Fibroblast of peridontal ligament (primary cell): ENCODE results near the gene SPDYE11.
"Not testable (repeated sequence)": the region's sequence is repeated elsewhere in the genome, so short reads cannot be mapped to it uniquely, and the experiment has no call there.

Source experiments
- DNase-seq: peaks from one replicate; pipeline ENCODE4 v3.0.0-alpha.2; 2010; ENCODE audit errors: extremely low read depth

SPDYE11 gene, protein sequence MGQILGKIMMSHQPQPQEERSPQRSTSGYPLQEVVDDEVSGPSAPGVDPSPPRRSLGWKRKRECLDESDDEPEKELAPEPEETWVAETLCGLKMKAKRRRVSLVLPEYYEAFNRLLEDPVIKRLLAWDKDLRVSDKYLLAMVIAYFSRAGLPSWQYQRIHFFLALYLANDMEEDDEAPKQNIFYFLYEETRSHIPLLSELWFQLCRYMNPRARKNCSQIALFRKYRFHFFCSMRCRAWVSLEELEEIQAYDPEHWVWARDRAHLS

DNA sequence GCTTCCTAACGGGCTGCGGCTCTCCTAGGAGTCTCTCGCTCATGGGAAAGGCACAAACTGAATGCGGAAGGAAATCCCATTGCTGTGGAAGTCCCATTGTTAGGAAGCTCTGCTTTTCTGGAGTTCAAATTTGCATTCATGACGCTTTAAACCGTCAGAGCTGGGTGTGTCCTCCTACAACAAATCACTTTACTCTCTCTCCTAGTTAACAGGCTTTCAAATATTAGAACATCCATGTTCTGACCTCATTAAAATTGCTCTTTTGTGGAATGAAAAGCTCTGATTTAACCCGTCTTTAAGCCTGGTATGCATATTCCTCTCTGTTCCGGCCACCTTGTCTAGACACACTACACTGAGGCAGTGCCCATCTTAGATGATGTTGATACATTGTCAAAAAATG lies at the start of gene SPDYE11:
SPDYE11 (minus strand) TSS at position 101 of the 400 bp plus-strand sequence. CDS start 1,800 bp downstream, outside the sequence.
- not testable (repeated sequence) for DNase-seq

DNA sequence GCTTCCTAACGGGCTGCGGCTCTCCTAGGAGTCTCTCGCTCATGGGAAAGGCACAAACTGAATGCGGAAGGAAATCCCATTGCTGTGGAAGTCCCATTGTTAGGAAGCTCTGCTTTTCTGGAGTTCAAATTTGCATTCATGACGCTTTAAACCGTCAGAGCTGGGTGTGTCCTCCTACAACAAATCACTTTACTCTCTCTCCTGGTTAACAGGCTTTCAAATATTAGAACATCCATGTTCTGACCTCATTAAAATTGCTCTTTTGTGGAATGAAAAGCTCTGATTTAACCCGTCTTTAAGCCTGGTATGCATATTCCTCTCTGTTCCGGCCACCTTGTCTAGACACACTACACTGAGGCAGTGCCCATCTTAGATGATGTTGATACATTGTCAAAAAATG lies 28.2 kb upstream of the SPDYE11 start, which contains the start of gene SPDYE9:
SPDYE9 (minus strand) TSS at position 101 of the 400 bp plus-strand sequence. CDS start 1,800 bp downstream, outside the sequence.
- not testable (repeated sequence) for DNase-seq

DNA sequence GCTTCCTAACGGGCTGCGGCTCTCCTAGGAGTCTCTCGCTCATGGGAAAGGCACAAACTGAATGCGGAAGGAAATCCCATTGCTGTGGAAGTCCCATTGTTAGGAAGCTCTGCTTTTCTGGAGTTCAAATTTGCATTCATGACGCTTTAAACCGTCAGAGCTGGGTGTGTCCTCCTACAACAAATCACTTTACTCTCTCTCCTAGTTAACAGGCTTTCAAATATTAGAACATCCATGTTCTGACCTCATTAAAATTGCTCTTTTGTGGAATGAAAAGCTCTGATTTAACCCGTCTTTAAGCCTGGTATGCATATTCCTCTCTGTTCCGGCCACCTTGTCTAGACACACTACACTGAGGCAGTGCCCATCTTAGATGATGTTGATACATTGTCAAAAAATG lies 28.0 kb downstream of the SPDYE11 start, which contains the start of gene SPDYE8:
SPDYE8 (minus strand) TSS at position 101 of the 400 bp plus-strand sequence. CDS start 1,800 bp downstream, outside the sequence.
- not testable (repeated sequence) for DNase-seq

DNA sequence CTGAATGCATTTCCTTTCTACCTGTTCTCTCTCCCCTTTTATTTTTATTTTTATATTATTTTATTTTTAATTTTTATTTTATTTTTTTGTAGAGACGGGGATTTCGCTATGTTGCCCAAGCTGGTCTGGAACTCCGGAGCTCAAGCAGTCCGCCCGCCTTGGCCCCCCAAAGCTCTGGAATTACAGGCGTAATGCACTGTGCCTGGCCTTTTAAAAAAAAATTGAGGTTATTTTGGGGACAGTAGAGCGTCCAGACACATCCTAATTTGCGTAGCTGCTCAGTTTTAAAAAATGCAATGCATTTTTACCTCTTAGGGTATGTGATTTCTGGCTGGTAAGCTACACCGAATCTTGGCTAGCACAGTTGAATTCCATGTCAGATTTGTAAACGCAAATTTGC lies 51.2 kb downstream of the SPDYE11 start:
- DNase-seq: not testable (repeated sequence)

DNA sequence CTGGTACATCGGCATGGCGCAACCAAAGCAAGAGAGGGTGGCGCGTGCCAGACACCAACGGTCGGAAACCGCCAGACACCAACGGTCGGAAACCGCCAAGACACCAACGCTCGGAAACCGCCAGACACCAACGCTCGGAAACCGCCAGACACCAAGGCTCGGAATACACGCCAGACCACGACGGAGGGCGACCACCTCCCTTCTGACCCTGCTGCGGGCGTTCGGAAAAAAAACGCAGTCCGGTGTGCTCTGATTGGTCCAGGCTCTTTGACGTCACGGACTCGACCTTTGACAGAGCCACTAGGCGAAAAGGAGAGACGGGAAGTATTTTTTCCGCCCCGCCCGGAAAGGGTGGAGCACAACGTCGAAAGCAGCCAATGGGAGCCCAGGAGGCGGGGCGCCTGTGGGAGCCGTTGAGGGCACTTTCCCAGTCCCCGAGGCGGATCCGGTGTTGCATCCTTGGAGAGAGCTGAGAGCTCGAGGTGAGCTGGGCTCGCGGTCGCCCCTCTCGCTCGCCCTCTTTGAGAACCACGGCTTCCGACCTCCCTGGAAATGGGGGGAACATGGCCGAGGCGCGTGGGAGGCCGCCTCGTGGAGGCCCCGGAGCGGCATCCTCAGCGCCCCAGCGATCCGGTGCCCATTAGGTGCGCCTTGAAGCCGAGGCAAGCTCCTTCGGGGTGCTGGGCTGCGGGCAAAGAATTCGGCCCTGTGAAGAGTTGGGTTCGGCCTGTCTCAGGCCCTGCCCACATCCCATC lies 51.8 kb downstream of the SPDYE11 start:
- DNase-seq: peak; percentile 61

DNA sequence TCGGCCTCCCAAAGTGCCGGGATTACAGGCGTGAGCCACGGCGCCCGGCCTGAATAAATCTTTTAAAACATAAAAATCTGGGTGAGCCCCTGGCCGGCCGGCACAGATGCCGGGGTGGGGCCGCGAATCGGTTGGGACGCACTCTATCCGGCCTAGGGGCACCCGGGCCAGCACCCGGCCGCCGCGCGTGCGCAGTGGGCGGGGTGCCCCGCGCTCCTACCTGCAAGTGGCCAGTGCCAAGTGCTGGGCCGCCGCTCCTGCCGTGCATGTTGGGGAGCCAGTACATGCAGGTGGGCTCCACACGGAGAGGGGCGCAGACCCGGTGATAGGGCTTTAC lies 52.4 kb downstream of the SPDYE11 start:
- not testable (repeated sequence) for DNase-seq

DNA sequence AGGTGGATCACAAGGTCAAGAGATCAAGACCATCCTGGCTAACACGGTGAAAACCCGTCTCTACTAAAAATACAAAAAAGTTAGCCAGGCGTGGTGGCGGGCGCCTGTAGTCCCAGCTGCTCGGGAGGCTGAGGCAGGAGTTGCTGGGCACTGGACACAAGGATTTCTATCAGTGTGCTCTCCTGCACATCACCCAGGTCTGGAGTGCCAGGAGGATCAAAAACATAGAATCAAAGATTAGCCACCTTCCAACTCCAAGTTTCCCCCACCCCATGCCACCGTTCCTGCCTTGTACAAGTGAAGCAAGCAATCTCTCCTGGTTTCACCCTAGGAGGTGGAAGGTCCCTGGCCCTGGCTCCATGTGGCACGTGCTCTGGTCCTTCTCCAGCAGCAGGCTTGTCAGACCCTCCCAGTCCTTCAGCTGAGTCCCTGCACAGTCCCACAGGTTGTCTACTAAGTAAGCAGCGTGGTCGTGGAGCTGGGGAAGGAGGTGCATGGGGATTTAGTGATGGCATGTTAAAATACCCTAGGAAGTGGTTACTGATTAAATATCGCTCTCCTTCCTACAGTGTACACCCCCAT lies 59.7 kb downstream of the SPDYE11 start:
- not testable (repeated sequence) for DNase-seq
